HUES6 (cell line): ENCODE measurements around the gene PCDHGB2.
"Not testable (repeated sequence)": the region's sequence is repeated elsewhere in the genome, so short reads cannot be mapped to it uniquely, and the experiment has no call there.

Source experiments
- H3K27ac ChIP-seq: 2 replicates; pipeline ENCODE4 v1.7.0; 2013; ENCODE audit warnings: low read depth, mild to moderate bottlenecking, low read length, inconsistent platforms
- H3K27me3 ChIP-seq: 2 replicates; pipeline ENCODE4 v1.6.1; 2013; ENCODE audit warnings: low read length; ENCODE audit not compliant: control insufficient read depth, insufficient read depth
- H3K36me3 ChIP-seq: 2 replicates; pipeline ENCODE4 v1.6.1; 2013; ENCODE audit warnings: low read length; ENCODE audit not compliant: control insufficient read depth, insufficient read depth
- H3K4me1 ChIP-seq: 2 replicates; pipeline ENCODE4 v1.6.1; 2013; ENCODE audit warnings: low read length; ENCODE audit not compliant: control insufficient read depth, insufficient read depth
- H3K4me3 ChIP-seq: 2 replicates; pipeline ENCODE4 v1.5.1; 2013; ENCODE audit warnings: low read depth, low read length
- H3K9ac ChIP-seq: one replicate; pipeline ENCODE4 v1.6.1; 2013; ENCODE audit warnings: mild to moderate bottlenecking, low read length
- H3K9me3 ChIP-seq: 2 replicates; pipeline ENCODE4 v1.6.1; 2013; ENCODE audit warnings: low read depth, low read length; ENCODE audit not compliant: control insufficient read depth, insufficient read depth

Gene PCDHGB2

GRCh38 chr5:141407790-141408505, 48.2 kb downstream of the PCDHGB2 start, which contains the start of gene PCDHGB6:
TSS of gene PCDHGB6 (plus strand) at chr5:141408021. CDS start at chr5:141408203, 182 bp downstream.
- H3K9ac ChIP-seq, result peak within 1 kb of the TSS; percentile 10

GRCh38 chr5:141409598-141410306, 50.0 kb downstream of the PCDHGB2 start:
- H3K9me3 ChIP-seq, result peaks cover 24% of the 10 kb centered on the region
- no peaks in the 10 kb centered on the region for H3K36me3 ChIP-seq
- H3K4me3 ChIP-seq, result no peak overlapping the region
- H3K27ac ChIP-seq, result no peak overlapping the region
- H3K4me1 ChIP-seq, result no peaks in the 10 kb centered on the region
- peaks cover 17% of the 10 kb centered on the region for H3K27me3 ChIP-seq
- H3K9ac ChIP-seq, result no peak overlapping the region

More at GRCh38 chr5:141407790-141408505, 48.2 kb downstream of the PCDHGB2 start, which contains the start of gene PCDHGB6:
- not testable (repeated sequence) for H3K36me3 ChIP-seq, H3K27ac ChIP-seq, H3K4me1 ChIP-seq
- Histone ChIP-seq H3K9me3 (peaks cover 26% of the 10 kb centered on the region), H3K27me3 (peaks cover 17% of the 10 kb centered on the region), H3K4me3 (peak within 1 kb of the TSS; percentile 85)

GRCh38 chr5:141411575-141411974, 51.8 kb downstream of the PCDHGB2 start:
- no peak overlapping the region for H3K9ac ChIP-seq
- peaks cover 25% of the 10 kb centered on the region for H3K9me3 ChIP-seq
- no peaks in the 10 kb centered on the region for H3K36me3 ChIP-seq

More at GRCh38 chr5:141411575-141411974, 51.8 kb downstream of the PCDHGB2 start:
- no peak overlapping the region for H3K4me3 ChIP-seq
- peaks cover 17% of the 10 kb centered on the region for H3K27me3 ChIP-seq
- no peaks in the 10 kb centered on the region for H3K4me1 ChIP-seq
- H3K27ac ChIP-seq, result no peak overlapping the region
